ENCODE data around the gene ARHGAP6.

- TF ChIP-seq CTCF (conservative IDR thresholded peaks at IDR 0.05 in 1 of 2, IDR thresholded peaks at IDR 0.05 in 1 of 2; ENCODE audit: extremely low read depth in 1 of 2, insufficient read depth in 1 of 2, low read depth in 1 of 2, low read length in 2 of 2): no peak
- no peak for TF ChIP-seq EZH2 (IDR thresholded peaks at IDR 0.05; ENCODE audit: borderline replicate concordance, low read length)
Measured at GRCh38 chrX:11119313-11119943, 546.3 kb downstream of the ARHGAP6 start.

Measured in mammary epithelial cell (primary cell).